Uterus (tissue), 4 donors: ENCODE data around the gene ALKBH3. TPM values are rescaled to one million over a fixed set of nuclear protein-coding genes. Genes with fewer than 3 reads are reported as not detected.

Source experiments
- DNase-seq, 2 donors: peaks; one replicate each; pipeline ENCODE4 v3.0.0-alpha.2; 2019 to 2020
- H3K27ac ChIP-seq, 2 donors: fragments of 200-600 bp; sonication (generic); 1 replicate in 1 of 2; 2 replicates in 1 of 2; pipeline ENCODE4 v1.5.1; 2016 to 2018
- H3K27me3 ChIP-seq, 2 donors: fragments of 200-600 bp; sonication (generic); one replicate each; pipeline ENCODE4 v1.5.1; 2018 to 2019; ENCODE audit warnings: control low read depth in 1 of 2
- H3K36me3 ChIP-seq, 2 donors: fragments of 200-600 bp; sonication (generic); one replicate each; pipeline ENCODE4 v1.5.1; 2019; ENCODE audit warnings: control low read depth in 1 of 2
- H3K4me1 ChIP-seq, 2 donors: fragments of 200-600 bp; sonication (generic); one replicate each; pipeline ENCODE4 v1.5.1; 2018 to 2019; ENCODE audit warnings: control low read depth in 1 of 2
- H3K4me3 ChIP-seq, 2 donors: fragments of 200-600 bp; sonication (generic); 1 replicate in 1 of 2; 2 replicates in 1 of 2; pipeline ENCODE4 v1.5.1; 2018 to 2019; ENCODE audit warnings: mild to moderate bottlenecking in 1 of 2
- H3K9me3 ChIP-seq, 2 donors: fragments of 200-600 bp; sonication (generic); one replicate each; pipeline ENCODE4 v1.5.1; 2019; ENCODE audit warnings: control low read depth in 1 of 2
- CTCF ChIP-seq, 4 experiments: fragments of 200-600 bp in 2 of 4; fragments of 450-650 bp in 2 of 4; sonication (generic) in 2 of 4; IDR thresholded peaks; one replicate each; pipeline ENCODE4 v1.5.1; 2016 to 2019; ENCODE audit warnings: antibody characterized with exemption in 4 of 4, mild to moderate bottlenecking in 2 of 4, moderate library complexity in 1 of 4
- POLR2A ChIP-seq, 2 donors: fragments of 450-650 bp; IDR thresholded peaks; one replicate each; pipeline ENCODE4 v1.6.1; 2016; ENCODE audit warnings: antibody characterized with exemption in 2 of 2, mild to moderate bottlenecking in 1 of 2, moderate library complexity in 1 of 2
- intact Hi-C: fragments of 100-400 bp; cut with DNase I; formaldehyde crosslinking; loops from one replicate; pipeline ENCODE4 v1.15.1; 2023; ENCODE audit warnings: low total_unique reads
- total RNA-seq, 4 donors: library from RNA; depleted of rRNA in 3 of 4; stranded (reverse); fragments of >200 nt in 3 of 4; gene quantifications; one replicate each; pipeline versions ENCODE4 v1.1.0 to v1.2.4, GENCODE V29; 2014 to 2023
- donor health status: DM: yes; HTN: yes; CAD: no.

The ALKBH3 gene
- total RNA-seq, 4 donors from 2014 or later = 39.6 to 75.3 (median 55.7) TPM

DNA sequence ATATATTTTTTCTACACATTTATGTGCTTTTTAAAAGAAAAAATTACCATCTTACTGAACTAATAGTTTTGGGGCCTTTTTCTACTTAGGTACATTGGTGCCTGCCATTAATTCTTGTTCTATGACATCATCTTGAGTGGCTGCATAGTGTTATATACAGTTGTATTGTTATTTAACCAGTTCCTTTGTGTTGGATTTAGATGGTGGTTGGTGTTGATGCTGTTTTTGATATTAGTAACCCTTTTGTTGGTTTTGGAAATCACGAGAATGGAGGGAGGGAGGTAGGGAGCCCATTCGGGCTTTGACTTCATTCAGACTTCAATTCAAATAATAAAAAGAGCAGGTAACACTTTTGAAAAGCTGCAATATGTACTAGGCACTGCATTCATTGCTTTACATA is 46.4 kb downstream of the ALKBH3 start:
- intact Hi-C loops = no loop called here
- Histone ChIP-seq H3K4me3 (no peak overlapping the region), H3K9me3 (no peaks in the 10 kb centered on the region), H3K27ac (no peak overlapping the region), H3K4me1 (peaks cover 15 to 24% of the 10 kb centered on the region in 2 donors), H3K36me3 (no peaks in the 10 kb centered on the region), H3K27me3 (no peaks in the 10 kb centered on the region)
- TF ChIP-seq CTCF (IDR thresholded peaks at IDR 0.05) = no peak
- TF ChIP-seq POLR2A (IDR thresholded peaks at IDR 0.05) = no peak
- no peak for DNase-seq

DNA sequence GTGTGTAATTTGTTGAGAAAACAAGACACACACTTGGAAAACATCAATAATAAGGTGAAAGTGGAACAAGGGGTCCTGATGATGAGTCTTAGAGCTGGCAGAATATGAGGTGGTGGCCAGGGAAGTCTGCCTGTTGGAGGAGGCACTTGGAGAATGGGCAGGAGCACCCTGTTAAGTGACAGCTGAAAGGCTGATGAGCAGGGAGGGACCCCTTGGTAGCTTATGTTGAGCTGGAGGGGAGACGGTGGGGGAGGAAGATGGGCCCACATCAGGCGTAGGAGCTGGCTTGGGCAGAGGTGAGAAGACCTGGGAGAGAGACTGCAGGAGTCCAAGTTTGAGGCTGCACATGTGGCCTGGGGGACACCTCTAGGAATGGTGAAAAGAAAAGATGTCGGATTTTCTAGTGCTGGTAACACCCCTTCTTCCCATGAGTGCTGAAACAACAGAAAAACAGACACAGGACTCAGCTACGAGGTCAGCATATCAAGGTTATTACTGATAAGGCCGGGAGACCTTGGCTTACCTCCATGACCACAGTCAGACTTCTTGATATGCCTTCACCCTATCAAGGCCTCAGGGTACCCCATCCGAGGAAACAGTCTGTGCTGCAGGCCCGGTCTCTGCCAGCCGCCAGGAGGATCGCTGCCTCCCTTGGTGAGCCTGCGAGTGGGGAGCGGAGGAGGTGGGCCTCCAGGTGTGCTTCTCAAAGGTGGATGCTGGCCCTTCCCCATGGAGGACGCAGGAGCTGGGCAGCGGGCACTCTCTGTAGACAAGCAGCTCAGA is 47.5 kb downstream of the ALKBH3 start:
- Histone ChIP-seq H3K36me3 (no peaks in the 10 kb centered on the region), H3K27ac (no peak overlapping the region), H3K9me3 (no peaks in the 10 kb centered on the region), H3K27me3 (no peaks in the 10 kb centered on the region), H3K4me3 (no peak overlapping the region), H3K4me1 (peaks cover 7 to 13% of the 10 kb centered on the region in 2 donors)
- TF ChIP-seq CTCF (IDR thresholded peaks at IDR 0.05) (no peak), POLR2A (IDR thresholded peaks at IDR 0.05) (no peak)
- DNase-seq = no peak
- intact Hi-C loops = no loop called here

GRCh38 chr11:43928721-43929120 is 48.1 kb downstream of the ALKBH3 start:
- TF ChIP-seq CTCF (IDR thresholded peaks at IDR 0.05) (no peak), POLR2A (IDR thresholded peaks at IDR 0.05) (no peak)
- DNase-seq = no peak
- no peak overlapping the region for H3K27ac ChIP-seq
- no peak overlapping the region for H3K4me3 ChIP-seq
- H3K9me3 ChIP-seq = no peaks in the 10 kb centered on the region
- peaks cover 7% of the 10 kb centered on the region in 2 donors for H3K4me1 ChIP-seq
- intact Hi-C loops = no loop called here
- H3K27me3 ChIP-seq = no peaks in the 10 kb centered on the region
- no peaks in the 10 kb centered on the region for H3K36me3 ChIP-seq

DNA sequence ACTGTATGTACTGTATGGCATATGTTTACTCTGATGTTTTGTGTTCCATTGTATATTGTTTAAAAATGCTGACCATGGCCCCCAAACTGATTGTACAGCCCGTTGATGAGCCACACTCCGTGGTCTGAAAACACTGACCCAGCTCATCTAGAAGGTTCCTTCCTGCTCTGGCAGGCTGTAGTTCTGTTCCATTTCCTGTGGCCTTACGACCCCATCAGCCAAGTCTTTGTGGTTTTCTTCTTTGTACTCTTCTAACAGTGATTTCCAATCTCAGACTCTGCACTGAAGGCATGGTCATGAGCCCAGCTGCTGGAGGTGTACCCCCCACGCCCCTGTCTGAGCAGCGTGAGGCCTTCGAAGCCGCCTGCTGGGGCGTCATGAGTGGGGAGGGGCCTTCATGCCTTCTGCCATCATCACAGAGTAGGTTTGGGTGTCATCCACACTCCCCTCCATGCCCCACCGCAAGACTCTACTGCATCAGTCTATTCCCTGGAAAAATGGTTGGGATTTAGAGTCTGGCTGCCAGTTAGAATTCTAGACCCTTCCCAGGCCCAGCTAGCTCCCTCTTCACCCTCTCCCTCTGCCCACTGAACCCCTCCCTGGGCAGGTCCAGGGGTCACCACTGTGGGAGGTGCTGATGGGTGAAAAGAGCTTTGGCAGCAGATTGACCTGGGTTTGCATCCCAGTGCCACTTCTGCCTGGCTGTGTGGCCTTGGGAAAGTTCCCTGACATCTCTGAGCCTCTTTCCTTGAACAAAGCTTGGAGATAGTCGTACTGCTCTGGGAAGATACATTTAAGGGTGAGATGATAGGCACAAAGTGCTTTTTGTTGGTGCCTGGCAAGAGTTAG is 50.5 kb downstream of the ALKBH3 start:
- intact Hi-C loops = no loop called here
- Histone ChIP-seq H3K4me3 (no peak overlapping the region), H3K27ac (no peak overlapping the region), H3K36me3 (no peaks in the 10 kb centered on the region), H3K4me1 (no peaks in the 10 kb centered on the region), H3K9me3 (no peaks in the 10 kb centered on the region), H3K27me3 (no peaks in the 10 kb centered on the region)
- DNase-seq = no peak
- TF ChIP-seq POLR2A (IDR thresholded peaks at IDR 0.05) = no peak
- TF ChIP-seq CTCF (IDR thresholded peaks at IDR 0.05) = no peak

DNA sequence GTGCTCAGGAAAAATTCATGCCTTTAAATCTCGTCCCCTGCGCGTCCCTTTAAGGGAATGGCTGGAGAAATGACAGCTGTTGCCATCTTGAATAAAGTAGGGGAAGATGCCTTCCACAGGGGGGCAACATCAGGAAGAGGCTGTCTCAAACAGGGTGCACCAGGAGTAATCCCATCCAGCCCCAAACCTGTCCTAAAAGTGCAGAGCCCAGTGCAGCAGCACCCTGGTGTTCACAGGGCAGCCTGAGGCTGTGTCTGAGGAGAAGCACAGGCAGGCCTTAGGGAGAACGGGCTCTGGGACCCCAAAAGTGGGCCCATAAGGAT is 51.0 kb downstream of the ALKBH3 start:
- H3K27ac ChIP-seq = no peak overlapping the region
- intact Hi-C loops = no loop called here
- H3K36me3 ChIP-seq = no peaks in the 10 kb centered on the region
- no peaks in the 10 kb centered on the region for H3K4me1 ChIP-seq
- H3K9me3 ChIP-seq = no peaks in the 10 kb centered on the region
- TF ChIP-seq CTCF (IDR thresholded peaks at IDR 0.05) = peak in 3 of 4 experiments; percentile 12 to 34 (median 23)
- no peak for TF ChIP-seq POLR2A (IDR thresholded peaks at IDR 0.05)
- no peak for DNase-seq
- H3K4me3 ChIP-seq = no peak overlapping the region
- no peaks in the 10 kb centered on the region for H3K27me3 ChIP-seq
